ENCODE results near the gene FMN2. TPM values are rescaled to one million over a fixed set of nuclear protein-coding genes. Genes with fewer than 3 reads are reported as not detected.
"Not testable (repeated sequence)": the region's sequence is repeated elsewhere in the genome, so short reads cannot be mapped to it uniquely, and the experiment has no call there.

Gene FMN2
- total RNA-seq, 1 donor from 2014 or later: not detected

- DNase-seq: no peak
- H3K27ac Mint-ChIP-seq: no peak overlapping the region
- intact Hi-C loops (cut with micrococcal nuclease): no loop called here
- TF ChIP-seq, protein P1, sequence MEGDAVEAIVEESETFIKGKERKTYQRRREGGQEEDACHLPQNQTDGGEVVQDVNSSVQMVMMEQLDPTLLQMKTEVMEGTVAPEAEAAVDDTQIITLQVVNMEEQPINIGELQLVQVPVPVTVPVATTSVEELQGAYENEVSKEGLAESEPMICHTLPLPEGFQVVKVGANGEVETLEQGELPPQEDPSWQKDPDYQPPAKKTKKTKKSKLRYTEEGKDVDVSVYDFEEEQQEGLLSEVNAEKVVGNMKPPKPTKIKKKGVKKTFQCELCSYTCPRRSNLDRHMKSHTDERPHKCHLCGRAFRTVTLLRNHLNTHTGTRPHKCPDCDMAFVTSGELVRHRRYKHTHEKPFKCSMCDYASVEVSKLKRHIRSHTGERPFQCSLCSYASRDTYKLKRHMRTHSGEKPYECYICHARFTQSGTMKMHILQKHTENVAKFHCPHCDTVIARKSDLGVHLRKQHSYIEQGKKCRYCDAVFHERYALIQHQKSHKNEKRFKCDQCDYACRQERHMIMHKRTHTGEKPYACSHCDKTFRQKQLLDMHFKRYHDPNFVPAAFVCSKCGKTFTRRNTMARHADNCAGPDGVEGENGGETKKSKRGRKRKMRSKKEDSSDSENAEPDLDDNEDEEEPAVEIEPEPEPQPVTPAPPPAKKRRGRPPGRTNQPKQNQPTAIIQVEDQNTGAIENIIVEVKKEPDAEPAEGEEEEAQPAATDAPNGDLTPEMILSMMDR (IDR thresholded peaks at IDR 0.05): no peak
- H3K4me1 Mint-ChIP-seq: no peaks in the 10 kb centered on the region
- H3K9me3 Mint-ChIP-seq: peaks cover 8% of the 10 kb centered on the region
- no peak for ATAC-seq (ENCODE audit: low read depth)
- no peak overlapping the region for H3K4me3 Mint-ChIP-seq
- no peaks in the 10 kb centered on the region for H3K27me3 Mint-ChIP-seq
- POLR2A ChIA-PET: no interaction called here
- CTCF ChIA-PET: no interaction called here
- H3K36me3 Mint-ChIP-seq (ENCODE audit: low read depth): no peaks in the 10 kb centered on the region
Observed at GRCh38 chr1:240407407-240407806, 315.7 kb downstream of the FMN2 start.

GRCh38 chr1:240409615-240410014, 317.9 kb downstream of the FMN2 start:
- intact Hi-C loops (cut with micrococcal nuclease): no loop called here
- ATAC-seq (ENCODE audit: low read depth): no peak

DNA sequence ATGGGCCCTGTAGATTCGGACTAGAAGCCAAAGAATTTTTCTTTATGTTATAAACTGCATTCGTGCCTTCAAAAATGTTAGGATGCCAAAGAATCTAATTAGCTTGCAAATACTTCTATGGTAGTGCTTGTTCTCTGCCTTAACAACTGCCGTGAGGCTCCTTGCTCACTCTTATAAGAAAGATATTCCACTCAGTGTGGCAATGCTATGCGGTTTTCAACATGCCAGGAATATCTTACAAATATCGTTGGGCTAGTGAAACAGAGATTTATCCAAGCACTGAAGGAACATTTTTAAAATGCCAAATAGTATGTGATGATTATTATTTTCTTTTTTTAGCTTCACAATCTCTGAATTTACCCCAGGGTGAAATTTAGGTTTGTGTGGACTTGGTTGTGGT, 322.0 kb downstream of the FMN2 start:
- Mint-ChIP-seq H3K36me3 (ENCODE audit: low read depth) (no peaks in the 10 kb centered on the region), H3K4me1 (no peaks in the 10 kb centered on the region), H3K9me3 (peaks cover 7% of the 10 kb centered on the region), H3K27ac (no peak overlapping the region), H3K4me3 (no peak overlapping the region), H3K27me3 (no peaks in the 10 kb centered on the region)
- intact Hi-C loops (cut with micrococcal nuclease): no loop called here
- ATAC-seq (ENCODE audit: low read depth): no peak
- TF ChIP-seq, protein P1 (IDR thresholded peaks at IDR 0.05): no peak
- DNase-seq: no peak
- ChIA-PET CTCF (no interaction called here), POLR2A (no interaction called here)

More at GRCh38 chr1:240409615-240410014, 317.9 kb downstream of the FMN2 start:
- CTCF ChIA-PET: no interaction called here
- H3K27ac Mint-ChIP-seq: no peak overlapping the region
- no peaks in the 10 kb centered on the region for H3K4me1 Mint-ChIP-seq
- no peak for DNase-seq
- POLR2A ChIA-PET: no interaction called here
- H3K36me3 Mint-ChIP-seq (ENCODE audit: low read depth): no peaks in the 10 kb centered on the region
- TF ChIP-seq, protein P1 (IDR thresholded peaks at IDR 0.05): no peak
- H3K27me3 Mint-ChIP-seq: no peaks in the 10 kb centered on the region
- H3K4me3 Mint-ChIP-seq: no peak overlapping the region
- peaks cover 9% of the 10 kb centered on the region for H3K9me3 Mint-ChIP-seq

DNA sequence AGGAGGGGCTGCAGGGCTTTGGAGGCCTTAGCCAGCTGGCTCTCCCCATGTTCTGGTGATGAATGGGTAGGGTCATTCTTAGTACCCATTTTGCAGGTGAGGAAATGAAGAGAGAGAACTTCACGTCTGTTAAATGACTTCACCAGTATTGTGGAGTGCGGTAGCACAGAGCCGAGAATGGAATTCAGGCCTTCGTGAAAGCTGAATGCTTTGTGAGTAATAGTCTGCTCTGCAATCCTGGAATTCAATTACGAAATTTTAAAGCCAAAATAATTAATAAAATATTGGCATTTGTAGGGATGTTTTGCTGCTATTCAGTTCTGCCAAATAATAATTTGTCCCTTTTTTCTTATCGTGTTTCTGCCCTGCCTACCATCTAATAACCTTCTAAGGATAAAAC, 322.6 kb downstream of the FMN2 start:
- Mint-ChIP-seq H3K4me1 (no peaks in the 10 kb centered on the region), H3K36me3 (ENCODE audit: low read depth) (no peaks in the 10 kb centered on the region), H3K27me3 (no peaks in the 10 kb centered on the region), H3K9me3 (peaks cover 7% of the 10 kb centered on the region), H3K27ac (no peak overlapping the region), H3K4me3 (no peak overlapping the region)
- DNase-seq (no peak), ATAC-seq (ENCODE audit: low read depth) (no peak)
- intact Hi-C loops (cut with micrococcal nuclease): no loop called here
- TF ChIP-seq, protein P1 (IDR thresholded peaks at IDR 0.05): no peak
- CTCF ChIA-PET: no interaction called here
- POLR2A ChIA-PET: no interaction called here

GRCh38 chr1:240415011-240415410, 323.3 kb downstream of the FMN2 start:
- H3K9me3 Mint-ChIP-seq; intact Hi-C loops (cut with micrococcal nuclease); CTCF ChIA-PET; ATAC-seq (ENCODE audit: low read depth); H3K36me3 Mint-ChIP-seq (ENCODE audit: low read depth); H3K4me1 Mint-ChIP-seq; H3K27me3 Mint-ChIP-seq; POLR2A ChIA-PET; H3K27ac Mint-ChIP-seq; DNase-seq; H3K4me3 Mint-ChIP-seq: not testable (repeated sequence)

- intact Hi-C loops (cut with micrococcal nuclease): no loop called here
- POLR2A ChIA-PET: no interaction called here
- DNase-seq: no peak
- ATAC-seq (ENCODE audit: low read depth): no peak
- H3K4me3 Mint-ChIP-seq: no peak overlapping the region
- H3K27me3 Mint-ChIP-seq: no peaks in the 10 kb centered on the region
- CTCF ChIA-PET: no interaction called here
- no peaks in the 10 kb centered on the region for H3K36me3 Mint-ChIP-seq (ENCODE audit: low read depth)
- H3K27ac Mint-ChIP-seq: no peak overlapping the region
- H3K4me1 Mint-ChIP-seq: no peaks in the 10 kb centered on the region
- peaks cover 7% of the 10 kb centered on the region for H3K9me3 Mint-ChIP-seq
- TF ChIP-seq, protein P1 (IDR thresholded peaks at IDR 0.05): no peak
Observed at GRCh38 chr1:240415532-240415931, 323.8 kb downstream of the FMN2 start.
